Measurements from ENCODE around the gene ANXA9.

ANXA9 gene

DNA sequence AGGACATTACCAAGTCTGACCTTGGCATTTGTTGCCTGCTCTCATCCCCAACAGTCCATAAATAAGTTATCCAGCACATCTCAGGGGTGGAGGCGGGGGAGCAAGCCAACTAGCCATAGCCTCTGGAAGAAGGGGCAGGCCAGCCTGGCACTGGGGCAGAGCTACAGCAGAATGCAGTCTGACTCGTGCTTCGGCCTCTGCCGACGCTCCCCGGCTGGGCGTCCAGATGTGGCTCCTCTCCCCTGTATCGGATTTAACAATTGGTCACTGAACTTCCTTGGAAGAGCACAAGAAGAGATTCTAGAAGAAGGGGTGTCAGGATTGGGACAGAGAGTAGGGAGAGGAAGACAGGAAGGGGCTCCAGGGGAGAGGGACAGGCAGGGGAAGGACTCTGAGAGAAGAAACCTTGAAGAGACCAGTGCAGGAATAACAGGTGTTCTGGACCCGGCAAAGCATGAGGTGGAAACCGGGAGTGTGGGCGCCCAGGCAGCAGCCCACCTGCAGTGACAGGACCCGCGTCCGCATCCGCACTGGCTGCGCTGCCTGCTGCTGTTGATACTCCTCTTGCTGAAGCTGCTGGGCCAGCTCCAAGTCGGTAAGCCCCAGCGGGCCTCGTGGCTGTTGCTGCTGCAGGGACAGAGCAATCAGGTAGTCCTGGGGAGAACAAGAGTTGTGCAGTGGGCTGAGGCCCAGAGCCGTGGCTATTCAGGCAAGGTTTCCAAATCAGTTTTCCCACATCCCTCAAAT lies 15.2 kb downstream of the ANXA9 start:
- Histone ChIP-seq H3K36me3 (replicated peaks; ENCODE audit: low read depth, low read length) (no peaks in the 10 kb centered on the region), H3K9ac (ENCODE audit: low read length) (no peak overlapping the region), H3K4me1 (ENCODE audit: low read length) (0 out of 2 replicates have a peak, but pooled peaks cover 3% of the 10 kb centered on the region), H3K27me3 (ENCODE audit: low read depth, low read length) (no peaks in the 10 kb centered on the region), H3K9me3 (ENCODE audit: insufficient read depth, low read length) (no peaks in the 10 kb centered on the region), H3K79me2 (ENCODE audit: low read length) (no peaks in the 10 kb centered on the region), H3K27ac (ENCODE audit: low read length) (no peak overlapping the region), H3K4me2 (ENCODE audit: low read length) (no peak overlapping the region), H3K4me3 (ENCODE audit: low read length) (no peak overlapping the region), H2AFZ (ENCODE audit: low read depth, low read length) (no peak overlapping the region), H4K20me1 (ENCODE audit: insufficient read depth, low read length) (no peaks in the 10 kb centered on the region)
- TF ChIP-seq, protein P1, sequence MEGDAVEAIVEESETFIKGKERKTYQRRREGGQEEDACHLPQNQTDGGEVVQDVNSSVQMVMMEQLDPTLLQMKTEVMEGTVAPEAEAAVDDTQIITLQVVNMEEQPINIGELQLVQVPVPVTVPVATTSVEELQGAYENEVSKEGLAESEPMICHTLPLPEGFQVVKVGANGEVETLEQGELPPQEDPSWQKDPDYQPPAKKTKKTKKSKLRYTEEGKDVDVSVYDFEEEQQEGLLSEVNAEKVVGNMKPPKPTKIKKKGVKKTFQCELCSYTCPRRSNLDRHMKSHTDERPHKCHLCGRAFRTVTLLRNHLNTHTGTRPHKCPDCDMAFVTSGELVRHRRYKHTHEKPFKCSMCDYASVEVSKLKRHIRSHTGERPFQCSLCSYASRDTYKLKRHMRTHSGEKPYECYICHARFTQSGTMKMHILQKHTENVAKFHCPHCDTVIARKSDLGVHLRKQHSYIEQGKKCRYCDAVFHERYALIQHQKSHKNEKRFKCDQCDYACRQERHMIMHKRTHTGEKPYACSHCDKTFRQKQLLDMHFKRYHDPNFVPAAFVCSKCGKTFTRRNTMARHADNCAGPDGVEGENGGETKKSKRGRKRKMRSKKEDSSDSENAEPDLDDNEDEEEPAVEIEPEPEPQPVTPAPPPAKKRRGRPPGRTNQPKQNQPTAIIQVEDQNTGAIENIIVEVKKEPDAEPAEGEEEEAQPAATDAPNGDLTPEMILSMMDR (IDR thresholded peaks at IDR 0.05; ENCODE audit: low read depth, low read length): no peak
- no peak for TF ChIP-seq EZH2phosphoT487 (IDR thresholded peaks at IDR 0.05; ENCODE audit: low read depth)

DNA sequence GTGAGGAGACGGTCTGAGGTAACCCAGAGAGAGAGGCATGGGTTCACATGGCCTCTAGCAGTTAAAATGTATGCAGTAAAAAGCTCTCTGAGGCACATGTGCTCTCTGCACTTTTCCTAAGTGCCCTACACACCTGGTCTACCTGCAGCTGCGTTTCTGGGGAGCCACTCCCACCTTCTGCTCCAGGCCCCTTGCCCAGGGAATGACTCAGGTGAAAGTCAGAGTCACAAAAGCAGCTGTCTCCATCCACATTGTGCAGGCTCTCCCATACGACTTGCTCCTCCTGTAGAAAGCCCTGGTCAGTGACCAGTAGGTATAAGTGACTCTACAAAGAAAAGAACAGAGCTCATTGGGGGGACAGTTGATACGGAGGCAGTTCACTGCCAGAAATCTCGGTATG lies 15.9 kb downstream of the ANXA9 start:
- H3K4me2 ChIP-seq (ENCODE audit: low read length): no peak overlapping the region
- TF ChIP-seq, protein P1 (IDR thresholded peaks at IDR 0.05; ENCODE audit: low read depth, low read length): no peak
- no peak for TF ChIP-seq EZH2phosphoT487 (IDR thresholded peaks at IDR 0.05; ENCODE audit: low read depth)
- no peak overlapping the region for H3K27ac ChIP-seq (ENCODE audit: low read length)
- no peaks in the 10 kb centered on the region for H4K20me1 ChIP-seq (ENCODE audit: insufficient read depth, low read length)
- H3K4me1 ChIP-seq (ENCODE audit: low read length): 0 out of 2 replicates have a peak, but pooled peaks cover 3% of the 10 kb centered on the region
- H3K27me3 ChIP-seq (ENCODE audit: low read depth, low read length): no peaks in the 10 kb centered on the region
- H3K79me2 ChIP-seq (ENCODE audit: low read length): no peaks in the 10 kb centered on the region
- H3K36me3 ChIP-seq (replicated peaks; ENCODE audit: low read depth, low read length): no peaks in the 10 kb centered on the region
- H3K9ac ChIP-seq (ENCODE audit: low read length): no peak overlapping the region
- no peak overlapping the region for H2AFZ ChIP-seq (ENCODE audit: low read depth, low read length)
- no peak overlapping the region for H3K4me3 ChIP-seq (ENCODE audit: low read length)
- H3K9me3 ChIP-seq (ENCODE audit: insufficient read depth, low read length): no peaks in the 10 kb centered on the region

DNA sequence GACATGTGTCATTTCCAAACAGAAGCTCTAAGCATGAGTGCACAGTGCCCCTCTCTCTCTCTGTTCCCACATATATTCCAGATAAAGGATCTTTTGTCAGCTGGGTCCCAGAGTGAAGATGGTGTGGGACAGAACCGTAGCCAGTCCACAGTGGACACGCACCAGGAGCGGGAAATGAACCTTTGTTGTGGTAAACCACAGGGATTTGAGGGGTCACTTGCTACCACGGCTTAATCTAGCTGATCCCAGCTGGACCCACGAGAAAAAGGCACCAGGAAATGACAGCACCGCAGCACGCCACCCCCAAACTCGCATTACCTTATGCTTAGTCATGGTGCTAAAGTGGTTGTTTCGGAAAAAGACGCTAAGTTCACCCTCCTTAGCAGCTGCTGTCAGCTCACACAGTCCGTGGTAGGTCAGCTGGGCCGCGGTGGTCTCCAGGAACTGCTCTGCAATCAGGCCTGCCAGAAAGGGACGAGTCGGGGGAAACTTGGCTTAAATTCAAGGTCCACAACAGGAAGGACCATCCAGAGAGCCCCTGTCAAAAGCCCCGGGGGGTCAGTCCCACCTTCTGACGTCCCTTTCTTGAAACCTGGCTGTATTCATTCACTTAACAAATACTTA lies 17.1 kb downstream of the ANXA9 start:
- H3K9ac ChIP-seq (ENCODE audit: low read length): no peak overlapping the region
- H3K4me2 ChIP-seq (ENCODE audit: low read length): no peak overlapping the region
- no peak overlapping the region for H3K27ac ChIP-seq (ENCODE audit: low read length)
- H3K27me3 ChIP-seq (ENCODE audit: low read depth, low read length): no peaks in the 10 kb centered on the region
- no peaks in the 10 kb centered on the region for H3K9me3 ChIP-seq (ENCODE audit: insufficient read depth, low read length)
- no peak overlapping the region for H3K4me3 ChIP-seq (ENCODE audit: low read length)
- H3K4me1 ChIP-seq (ENCODE audit: low read length): 0 out of 2 replicates have a peak, but pooled peaks cover 3% of the 10 kb centered on the region
- no peaks in the 10 kb centered on the region for H3K36me3 ChIP-seq (replicated peaks; ENCODE audit: low read depth, low read length)
- TF ChIP-seq, protein P1 (IDR thresholded peaks at IDR 0.05; ENCODE audit: low read depth, low read length): no peak
- TF ChIP-seq EZH2phosphoT487 (IDR thresholded peaks at IDR 0.05; ENCODE audit: low read depth): no peak
- H4K20me1 ChIP-seq (ENCODE audit: insufficient read depth, low read length): no peaks in the 10 kb centered on the region
- H2AFZ ChIP-seq (ENCODE audit: low read depth, low read length): no peak overlapping the region
- no peaks in the 10 kb centered on the region for H3K79me2 ChIP-seq (ENCODE audit: low read length)

DNA sequence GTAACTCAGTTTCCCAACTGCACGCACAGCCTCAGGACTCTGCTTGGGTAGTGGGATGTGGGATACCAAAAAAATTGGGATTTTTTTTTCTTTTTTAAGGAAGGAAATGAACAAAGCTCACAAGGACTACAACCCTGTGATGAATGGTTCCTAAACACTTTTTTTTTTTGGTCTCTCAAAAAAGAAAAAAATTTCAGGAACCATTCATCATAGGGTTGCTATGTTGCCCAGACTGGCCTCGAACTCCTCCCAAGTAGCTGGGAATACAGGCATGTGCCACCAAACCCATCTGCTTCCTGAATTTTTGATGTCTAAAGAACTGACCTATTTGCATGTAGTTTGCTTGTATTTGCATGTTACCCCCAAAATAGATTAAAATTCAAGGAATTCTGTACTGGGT lies 17.8 kb downstream of the ANXA9 start:
- Histone ChIP-seq H3K27me3 (ENCODE audit: low read depth, low read length) (no peaks in the 10 kb centered on the region), H3K79me2 (ENCODE audit: low read length) (no peaks in the 10 kb centered on the region), H2AFZ (ENCODE audit: low read depth, low read length) (no peak overlapping the region), H4K20me1 (ENCODE audit: insufficient read depth, low read length) (no peaks in the 10 kb centered on the region), H3K4me1 (ENCODE audit: low read length) (0 out of 2 replicates have a peak, but pooled peaks cover 3% of the 10 kb centered on the region), H3K27ac (ENCODE audit: low read length) (no peak overlapping the region), H3K4me2 (ENCODE audit: low read length) (no peak overlapping the region), H3K9me3 (ENCODE audit: insufficient read depth, low read length) (no peaks in the 10 kb centered on the region), H3K36me3 (replicated peaks; ENCODE audit: low read depth, low read length) (no peaks in the 10 kb centered on the region), H3K9ac (ENCODE audit: low read length) (no peak overlapping the region), H3K4me3 (ENCODE audit: low read length) (no peak overlapping the region)
- TF ChIP-seq, protein P1 (IDR thresholded peaks at IDR 0.05; ENCODE audit: low read depth, low read length): no peak
- no peak for TF ChIP-seq EZH2phosphoT487 (IDR thresholded peaks at IDR 0.05; ENCODE audit: low read depth)

All from OCI-LY3 (cell line).